GM19099 (cell line): Measurements from ENCODE around the gene SLC39A8.
A peak's percentile ranks its signal among the peaks of the same experiment; 100 is the strongest.

Experiments used
- POLR2A ChIP-seq: IDR thresholded peaks from 3 replicates; pipeline ENCODE4 v1.6.1; 2011; ENCODE audit warnings: low read depth; ENCODE audit not compliant: insufficient read length; ENCODE audit errors: extremely low read depth

The SLC39A8 gene

DNA sequence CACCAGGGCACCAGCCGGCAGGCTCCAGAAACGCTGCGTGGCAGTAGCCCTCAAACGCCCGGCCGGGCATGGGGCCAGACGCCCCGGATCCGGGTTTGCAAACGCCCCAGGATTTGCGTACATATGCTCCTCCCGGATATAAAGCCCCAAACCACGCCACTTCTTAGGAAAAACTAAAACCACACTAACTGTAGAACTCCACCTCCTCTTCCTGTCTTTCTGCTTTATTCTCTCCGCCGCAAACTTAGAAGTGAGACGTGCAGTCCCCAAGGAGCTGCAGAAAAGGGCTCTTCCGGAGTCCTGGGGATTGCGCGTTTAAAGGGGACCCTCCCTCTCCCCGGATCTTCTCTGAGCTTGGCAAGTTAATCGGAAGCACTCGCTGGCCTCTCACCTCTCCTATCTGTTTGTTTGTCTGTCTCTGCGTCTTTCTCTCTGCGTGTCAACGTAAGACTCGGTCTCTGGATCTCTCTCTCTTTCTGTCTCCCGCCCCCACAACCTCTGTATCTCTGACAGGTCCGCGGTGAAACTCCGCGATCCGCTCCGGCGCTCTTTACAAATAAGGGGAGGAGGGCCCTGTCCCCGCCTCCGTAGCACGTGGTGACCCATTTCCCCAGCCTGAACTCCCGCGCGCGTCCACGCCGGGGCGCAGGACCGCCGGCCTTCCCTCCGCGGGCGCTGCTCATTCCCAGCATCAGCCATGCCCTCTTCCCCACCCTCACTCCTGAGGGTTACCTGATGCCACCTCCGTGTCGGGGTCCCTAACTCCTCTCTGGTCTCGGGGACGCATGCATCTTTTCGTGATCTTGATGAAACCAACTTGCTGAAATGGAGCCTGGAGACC, at the start of gene SLC39A8:
TSS of gene SLC39A8 (minus strand) at position 529 of the 841 bp plus-strand sequence. CDS start 820 bp downstream, outside the sequence.
- peak; percentile 79 for TF ChIP-seq POLR2A

- no peak for TF ChIP-seq POLR2A
Measured at GRCh38 chr4:102392033-102392744, 46.9 kb upstream of the SLC39A8 start.

DNA sequence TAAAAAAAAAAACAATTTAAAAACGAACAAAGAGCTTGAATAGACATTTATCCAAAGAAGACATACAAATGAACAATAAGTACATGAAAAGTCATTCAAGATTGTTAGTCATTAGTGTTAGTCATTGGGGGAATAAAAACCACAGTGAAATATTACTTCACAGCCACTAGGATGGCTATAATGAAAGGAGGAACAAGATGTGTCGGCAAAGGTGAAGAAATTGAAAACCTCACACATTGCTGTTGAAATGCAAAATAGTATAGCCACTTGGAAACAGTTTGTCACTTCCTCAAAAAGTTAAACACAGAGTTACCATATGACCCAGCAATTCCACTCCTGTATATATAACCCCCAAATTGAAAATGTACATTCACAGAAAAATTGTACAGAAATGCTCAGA, 45.2 kb upstream of the SLC39A8 start:
- no peak for TF ChIP-seq POLR2A

GRCh38 chr4:102388611-102389010, 43.3 kb upstream of the SLC39A8 start:
- TF ChIP-seq POLR2A = no peak

DNA sequence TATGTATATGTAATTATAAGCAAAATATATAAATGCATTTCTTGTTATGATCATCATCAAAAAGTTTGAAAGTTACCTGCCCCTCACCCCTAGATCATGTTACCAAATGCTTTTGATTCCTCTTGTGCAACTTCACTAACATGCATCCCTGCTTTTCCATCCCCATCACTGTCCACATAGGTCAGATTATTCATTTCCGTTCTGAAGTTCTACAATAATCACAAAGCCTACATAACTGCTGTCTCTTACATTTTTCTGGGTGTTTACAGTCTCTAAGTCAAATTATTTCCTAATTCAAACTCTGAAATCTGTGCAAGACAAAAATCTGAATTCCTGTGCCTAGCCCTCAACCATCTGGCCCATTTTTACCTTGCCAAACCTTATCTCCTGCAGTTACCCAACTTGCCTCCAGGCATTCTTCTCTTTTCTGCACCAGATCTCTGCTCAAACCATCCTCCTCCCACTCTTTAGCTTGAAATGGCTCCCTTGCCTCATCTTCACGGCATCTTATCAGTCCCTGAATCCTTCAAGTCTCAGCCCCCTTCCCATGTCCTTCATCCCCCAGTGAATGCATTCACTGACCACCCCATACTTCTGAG, 42.4 kb upstream of the SLC39A8 start:
- no peak for TF ChIP-seq POLR2A

DNA sequence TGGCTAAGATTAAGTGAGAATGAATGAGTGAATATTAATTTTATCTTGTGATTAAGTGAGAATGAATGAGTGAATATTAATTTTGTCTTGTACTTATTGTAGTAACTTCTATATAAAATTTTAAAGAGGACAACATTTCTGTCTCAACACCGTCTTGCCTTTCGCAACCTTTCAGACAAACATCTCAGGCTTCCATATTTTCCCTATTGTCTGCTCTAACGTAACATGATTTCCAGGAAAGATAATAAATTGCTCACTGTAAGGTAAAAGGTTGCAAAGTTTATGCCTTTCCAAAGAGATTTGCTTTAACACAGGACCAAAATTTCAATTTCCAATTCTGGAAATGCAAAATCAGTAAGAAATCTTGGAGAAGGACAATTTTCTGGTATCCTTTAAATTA, 41.7 kb upstream of the SLC39A8 start:
- TF ChIP-seq POLR2A = no peak

GRCh38 chr4:102362922-102363432, 17.7 kb upstream of the SLC39A8 start:
- no peak for TF ChIP-seq POLR2A

GRCh38 chr4:102358128-102358527, 12.8 kb upstream of the SLC39A8 start:
- no peak for TF ChIP-seq POLR2A

GRCh38 chr4:102356562-102357202, 11.4 kb upstream of the SLC39A8 start:
- TF ChIP-seq POLR2A = no peak

GRCh38 chr4:102355748-102356147, 10.5 kb upstream of the SLC39A8 start:
- TF ChIP-seq POLR2A = no peak

DNA sequence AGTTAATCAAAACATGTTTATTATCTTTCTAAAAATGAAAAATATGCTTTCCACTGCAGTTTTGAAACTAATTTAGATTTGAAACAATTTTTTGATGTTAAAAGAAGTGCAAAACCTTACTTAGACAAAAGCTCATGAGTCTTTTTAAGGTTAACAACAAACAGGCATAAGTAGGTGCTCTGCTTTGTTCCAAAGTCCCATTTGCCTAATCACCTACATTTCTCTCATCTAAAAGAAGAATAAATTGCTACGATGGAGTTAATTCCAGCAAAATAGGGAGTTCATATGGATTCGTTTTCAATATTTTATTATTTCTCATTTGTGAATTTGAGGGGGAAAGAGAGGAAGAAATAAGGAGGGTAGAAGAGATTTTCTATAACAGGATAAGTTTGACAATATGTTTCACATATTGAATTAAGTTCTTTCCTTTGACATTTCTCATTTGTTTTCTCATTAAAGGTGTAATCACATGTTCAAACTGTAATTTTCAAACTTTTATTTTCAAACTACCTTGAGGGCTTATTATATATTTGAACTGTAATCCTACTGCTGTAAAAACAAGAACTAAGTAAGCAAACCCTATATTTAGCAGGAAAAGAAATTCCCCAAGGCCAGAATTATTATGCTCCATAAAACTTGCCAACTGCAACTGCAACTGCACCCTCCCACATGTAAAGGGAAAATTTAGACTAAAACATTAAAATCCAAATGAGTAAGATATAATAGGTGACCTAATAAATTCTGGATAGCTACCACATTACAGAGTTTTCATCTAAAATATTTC, 9.6 kb upstream of the SLC39A8 start:
- no peak for TF ChIP-seq POLR2A

- no peak for TF ChIP-seq POLR2A
Measured at GRCh38 chr4:102352781-102353180, 7.5 kb upstream of the SLC39A8 start.

GRCh38 chr4:102350634-102351033, 5.4 kb upstream of the SLC39A8 start:
- no peak for TF ChIP-seq POLR2A

DNA sequence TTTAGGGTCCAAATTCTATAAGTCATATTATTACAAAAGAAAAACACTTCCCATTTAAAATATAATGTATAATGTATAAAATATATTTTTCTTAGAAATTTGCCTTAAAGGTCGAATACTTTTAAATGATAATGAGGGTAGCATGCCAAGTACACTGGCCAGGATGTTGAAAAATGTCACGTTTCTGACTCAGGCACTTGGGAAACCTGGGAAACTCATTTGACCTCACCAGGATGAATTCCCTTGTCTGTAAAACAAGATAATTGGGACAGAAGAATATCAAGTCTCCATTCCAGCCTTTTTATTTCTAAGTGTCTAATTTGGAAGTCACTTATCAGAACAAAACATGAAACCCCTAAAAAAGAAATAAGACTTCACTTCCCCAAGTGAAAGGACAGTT, 3.4 kb upstream of the SLC39A8 start:
- TF ChIP-seq POLR2A = no peak
